Uterus (tissue), 4 donors: ENCODE measurements around the gene RMRP. TPM values are rescaled to one million over a fixed set of nuclear protein-coding genes. Genes with fewer than 3 reads are reported as not detected.

Source experiments
- DNase-seq, 2 donors: peaks; one replicate each; pipeline ENCODE4 v3.0.0-alpha.2; 2019 to 2020
- H3K27ac ChIP-seq, 2 donors: fragments of 200-600 bp; sonication (generic); 1 replicate in 1 of 2; 2 replicates in 1 of 2; pipeline ENCODE4 v1.5.1; 2016 to 2018
- H3K27me3 ChIP-seq, 2 donors: fragments of 200-600 bp; sonication (generic); one replicate each; pipeline ENCODE4 v1.5.1; 2018 to 2019; ENCODE audit warnings: control low read depth in 1 of 2
- H3K36me3 ChIP-seq, 2 donors: fragments of 200-600 bp; sonication (generic); one replicate each; pipeline ENCODE4 v1.5.1; 2019; ENCODE audit warnings: control low read depth in 1 of 2
- H3K4me1 ChIP-seq, 2 donors: fragments of 200-600 bp; sonication (generic); one replicate each; pipeline ENCODE4 v1.5.1; 2018 to 2019; ENCODE audit warnings: control low read depth in 1 of 2
- H3K4me3 ChIP-seq, 2 donors: fragments of 200-600 bp; sonication (generic); 1 replicate in 1 of 2; 2 replicates in 1 of 2; pipeline ENCODE4 v1.5.1; 2018 to 2019; ENCODE audit warnings: mild to moderate bottlenecking in 1 of 2
- H3K9me3 ChIP-seq, 2 donors: fragments of 200-600 bp; sonication (generic); one replicate each; pipeline ENCODE4 v1.5.1; 2019; ENCODE audit warnings: control low read depth in 1 of 2
- POLR2A ChIP-seq, 2 donors: fragments of 450-650 bp; IDR thresholded peaks; one replicate each; pipeline ENCODE4 v1.6.1; 2016; ENCODE audit warnings: antibody characterized with exemption in 2 of 2, mild to moderate bottlenecking in 1 of 2, moderate library complexity in 1 of 2
- intact Hi-C: fragments of 100-400 bp; cut with DNase I; formaldehyde crosslinking; loops from one replicate; pipeline ENCODE4 v1.15.1; 2023; ENCODE audit warnings: low total_unique reads
- total RNA-seq, 4 donors: library from RNA; depleted of rRNA in 3 of 4; stranded (reverse); fragments of >200 nt in 3 of 4; gene quantifications; one replicate each; pipeline versions ENCODE4 v1.1.0 to v1.2.4, GENCODE V29; 2014 to 2023
- TF ChIP-seq, protein P1 (sequence below), 4 experiments: fragments of 200-600 bp in 2 of 4; fragments of 450-650 bp in 2 of 4; sonication (generic) in 2 of 4; IDR thresholded peaks; one replicate each; pipeline ENCODE4 v1.5.1; 2016 to 2019; ENCODE audit warnings: antibody characterized with exemption in 4 of 4, mild to moderate bottlenecking in 2 of 4, moderate library complexity in 1 of 4
- donor health status: DM: yes; HTN: yes; CAD: no.

RMRP gene
- total RNA-seq, 4 donors from 2014 or later: 2,632 to 57,722 (median 9,015) TPM

DNA sequence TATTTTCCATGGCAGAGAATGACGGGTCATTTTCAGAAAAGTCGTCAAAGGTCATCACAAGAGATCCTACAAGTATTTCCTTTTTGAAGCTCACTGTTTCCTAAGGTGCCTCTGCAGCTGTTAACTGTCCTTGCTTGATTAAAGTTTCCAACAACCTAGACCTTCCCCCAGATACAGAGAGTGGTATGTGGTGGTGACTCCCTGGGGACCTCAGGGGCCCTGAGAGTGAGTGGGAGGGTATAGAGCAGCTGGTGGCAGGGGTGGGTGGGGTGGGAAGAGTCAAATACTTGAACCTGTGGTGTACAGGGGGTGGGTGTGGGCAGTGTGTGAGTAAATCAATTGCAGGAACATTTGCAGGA is 38.0 kb downstream of the RMRP start:
- intact Hi-C loops: no loop called here
- Histone ChIP-seq H3K4me1 (no peaks in the 10 kb centered on the region), H3K36me3 (no peaks in the 10 kb centered on the region), H3K27ac (no peak overlapping the region), H3K9me3 (no peaks in the 10 kb centered on the region), H3K27me3 (no peaks in the 10 kb centered on the region), H3K4me3 (no peak overlapping the region)
- no peak for TF ChIP-seq POLR2A (IDR thresholded peaks at IDR 0.05)
- TF ChIP-seq, protein P1, sequence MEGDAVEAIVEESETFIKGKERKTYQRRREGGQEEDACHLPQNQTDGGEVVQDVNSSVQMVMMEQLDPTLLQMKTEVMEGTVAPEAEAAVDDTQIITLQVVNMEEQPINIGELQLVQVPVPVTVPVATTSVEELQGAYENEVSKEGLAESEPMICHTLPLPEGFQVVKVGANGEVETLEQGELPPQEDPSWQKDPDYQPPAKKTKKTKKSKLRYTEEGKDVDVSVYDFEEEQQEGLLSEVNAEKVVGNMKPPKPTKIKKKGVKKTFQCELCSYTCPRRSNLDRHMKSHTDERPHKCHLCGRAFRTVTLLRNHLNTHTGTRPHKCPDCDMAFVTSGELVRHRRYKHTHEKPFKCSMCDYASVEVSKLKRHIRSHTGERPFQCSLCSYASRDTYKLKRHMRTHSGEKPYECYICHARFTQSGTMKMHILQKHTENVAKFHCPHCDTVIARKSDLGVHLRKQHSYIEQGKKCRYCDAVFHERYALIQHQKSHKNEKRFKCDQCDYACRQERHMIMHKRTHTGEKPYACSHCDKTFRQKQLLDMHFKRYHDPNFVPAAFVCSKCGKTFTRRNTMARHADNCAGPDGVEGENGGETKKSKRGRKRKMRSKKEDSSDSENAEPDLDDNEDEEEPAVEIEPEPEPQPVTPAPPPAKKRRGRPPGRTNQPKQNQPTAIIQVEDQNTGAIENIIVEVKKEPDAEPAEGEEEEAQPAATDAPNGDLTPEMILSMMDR (IDR thresholded peaks at IDR 0.05): no peak
- DNase-seq: no peak

DNA sequence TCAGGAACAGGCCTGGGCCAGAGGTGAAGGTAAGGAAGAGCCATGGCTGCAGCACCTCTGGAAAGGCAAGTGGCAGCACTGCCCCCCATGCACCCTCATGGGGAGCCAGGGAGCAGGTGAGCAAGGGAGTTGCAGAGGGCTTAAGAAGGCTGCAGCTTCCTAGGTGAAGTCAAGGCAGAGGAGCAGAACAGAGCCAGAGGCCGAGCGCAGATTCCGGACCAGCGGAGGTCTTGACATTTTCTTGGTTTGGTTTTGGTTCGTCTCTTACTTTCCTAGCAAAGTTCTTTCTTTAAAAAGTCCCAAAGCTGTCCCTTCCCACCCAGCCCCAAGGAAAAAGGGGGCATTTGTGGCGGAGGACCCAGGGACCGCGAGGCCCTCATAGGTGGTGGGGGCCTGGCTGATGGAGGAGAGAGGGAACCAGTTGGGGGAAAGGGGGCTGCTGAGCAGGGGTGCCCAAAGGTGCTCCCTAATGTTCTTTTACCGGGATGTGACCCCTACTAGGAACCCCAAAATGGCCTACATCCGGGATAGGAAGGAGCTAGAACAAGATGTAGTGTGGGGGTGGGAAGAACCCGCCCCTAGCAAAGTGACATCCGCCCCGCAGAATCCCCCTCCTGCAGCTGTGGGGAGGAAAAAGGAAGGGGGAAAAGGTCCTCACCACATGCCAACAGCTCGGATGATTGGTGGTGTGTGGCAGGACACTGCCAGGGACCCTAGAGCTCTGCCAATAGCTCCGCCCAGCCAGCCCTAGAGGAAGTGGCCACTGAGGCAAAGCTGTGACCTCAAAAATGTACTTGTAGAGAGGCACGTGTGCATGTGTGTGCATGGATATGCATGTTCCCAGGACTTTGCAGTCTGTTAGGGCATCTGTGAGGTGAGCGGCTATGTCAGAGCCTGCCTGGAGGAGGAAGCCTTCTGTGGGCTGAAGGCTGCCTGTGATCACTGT is 38.7 kb downstream of the RMRP start:
- Histone ChIP-seq H3K27ac (no peak overlapping the region), H3K27me3 (no peaks in the 10 kb centered on the region), H3K9me3 (no peaks in the 10 kb centered on the region), H3K4me1 (no peaks in the 10 kb centered on the region), H3K36me3 (no peaks in the 10 kb centered on the region), H3K4me3 (no peak overlapping the region)
- no peak for DNase-seq
- intact Hi-C loops: no loop called here
- no peak for TF ChIP-seq POLR2A (IDR thresholded peaks at IDR 0.05)
- TF ChIP-seq, protein P1 (IDR thresholded peaks at IDR 0.05): no peak

DNA sequence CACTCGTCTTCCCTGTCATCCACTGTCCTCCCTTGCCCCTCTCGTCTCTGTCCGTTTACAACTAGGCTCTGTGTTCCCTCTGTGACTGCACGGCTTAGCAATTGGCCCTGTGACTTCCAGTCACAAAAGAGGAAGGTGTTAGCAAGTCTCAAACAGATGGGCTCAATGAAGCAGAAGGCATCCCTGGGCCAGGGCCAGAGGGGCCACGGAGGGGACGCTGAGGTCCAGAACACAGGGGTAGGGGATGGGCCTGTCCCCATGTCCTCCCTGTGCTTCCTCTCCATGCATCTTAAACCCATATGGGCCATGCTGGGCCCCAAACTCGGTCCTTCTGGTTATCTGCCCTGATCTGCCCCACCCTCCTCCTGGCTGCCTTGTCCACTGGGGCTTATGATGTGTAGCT is 39.5 kb downstream of the RMRP start, which contains the start of gene CD72:
TSS of gene CD72 (minus strand) at position 89 of the 403 bp plus-strand sequence. CDS start 110 bp downstream, outside the sequence.
- no peak for TF ChIP-seq POLR2A (IDR thresholded peaks at IDR 0.05)
- TF ChIP-seq, protein P1 (IDR thresholded peaks at IDR 0.05): no peak
- Histone ChIP-seq H3K27ac (no peak within 1 kb of the TSS), H3K4me1 (no peaks in the 10 kb centered on the region), H3K27me3 (no peaks in the 10 kb centered on the region), H3K4me3 (peak within 1 kb of the TSS; percentile 27 to 34), H3K36me3 (no peaks in the 10 kb centered on the region), H3K9me3 (no peaks in the 10 kb centered on the region)
- intact Hi-C loops: no loop called here
- DNase-seq: no peak

DNA sequence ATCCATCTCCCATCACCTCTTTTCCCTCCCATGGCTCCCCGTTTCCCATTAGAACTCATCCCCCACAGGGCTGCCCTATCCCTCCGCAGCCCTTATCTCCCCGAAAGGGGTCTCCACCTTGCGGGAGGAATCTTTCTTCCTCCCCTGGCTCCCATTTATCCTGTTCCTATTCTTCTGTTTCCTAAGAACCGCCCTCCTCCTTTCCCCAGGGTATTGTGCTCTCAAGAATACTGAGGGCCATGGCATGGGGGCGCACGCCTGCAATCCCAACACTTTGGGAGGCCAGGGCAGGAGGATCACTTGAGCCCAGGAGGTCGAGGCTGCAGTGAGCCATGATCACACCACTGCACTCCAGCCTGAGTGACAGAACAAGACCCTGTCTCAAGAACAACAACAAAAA is 40.3 kb downstream of the RMRP start:
- Histone ChIP-seq H3K36me3 (no peaks in the 10 kb centered on the region), H3K4me1 (no peaks in the 10 kb centered on the region), H3K9me3 (no peaks in the 10 kb centered on the region), H3K27ac (no peak overlapping the region), H3K27me3 (no peaks in the 10 kb centered on the region), H3K4me3 (no peak overlapping the region)
- no peak for DNase-seq
- intact Hi-C loops: no loop called here
- TF ChIP-seq, protein P1 (IDR thresholded peaks at IDR 0.05): no peak
- TF ChIP-seq POLR2A (IDR thresholded peaks at IDR 0.05): no peak

DNA sequence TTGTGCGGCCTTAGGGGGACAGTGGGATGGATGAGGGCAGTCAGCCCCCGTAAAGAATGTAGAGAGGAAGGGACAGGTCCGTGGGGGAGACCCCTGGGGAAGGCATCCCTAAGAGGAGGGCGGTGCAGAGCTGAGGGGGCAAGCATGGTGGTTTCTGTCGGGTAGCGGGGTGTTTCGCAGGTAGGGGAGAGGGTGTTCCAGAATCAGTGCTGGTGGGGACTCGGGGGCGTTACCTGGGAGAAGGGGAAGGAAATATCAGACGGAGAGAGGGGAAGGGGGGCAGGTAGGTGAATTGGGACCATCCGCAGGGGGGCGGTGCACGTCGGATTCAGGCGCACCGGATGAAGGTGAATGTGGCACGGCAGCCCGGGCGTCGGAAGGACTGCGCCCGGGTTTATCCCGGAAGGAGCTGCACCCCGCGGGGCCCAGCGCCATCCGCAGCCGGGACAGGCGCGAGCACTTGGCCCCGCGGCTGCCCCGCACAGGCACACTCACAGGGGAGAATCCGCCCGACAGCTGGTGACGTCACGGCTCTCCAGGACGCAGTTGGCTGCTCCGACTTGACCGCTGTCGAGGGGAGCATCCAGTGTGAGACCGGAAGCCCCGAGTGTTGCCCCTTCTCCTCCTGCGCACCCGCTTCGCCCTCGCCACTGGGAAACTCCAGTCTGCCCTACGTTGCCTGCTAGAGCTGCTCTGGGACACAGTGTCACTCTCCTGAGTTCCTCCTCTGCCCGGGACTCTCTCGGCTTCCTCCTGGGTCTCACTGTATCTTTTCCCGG is 40.9 kb downstream of the RMRP start:
- TF ChIP-seq, protein P1 (IDR thresholded peaks at IDR 0.05): no peak
- TF ChIP-seq POLR2A (IDR thresholded peaks at IDR 0.05): no peak
- DNase-seq: peak; percentile 64 to 68
- intact Hi-C loops: no loop called here

More for the DNA sequence above, 40.9 kb downstream of the RMRP start:
- H3K27me3 ChIP-seq: no peaks in the 10 kb centered on the region
- H3K36me3 ChIP-seq: no peaks in the 10 kb centered on the region
- no peak overlapping the region for H3K27ac ChIP-seq
- H3K9me3 ChIP-seq: no peaks in the 10 kb centered on the region
- H3K4me3 ChIP-seq: peak overlapping the region; percentile 27 to 34
- no peaks in the 10 kb centered on the region for H3K4me1 ChIP-seq
